ENCODE data around the gene MISP3. TPM values are rescaled to one million over a fixed set of nuclear protein-coding genes. Genes with fewer than 3 reads are reported as not detected.

Gene MISP3
- total and polyA plus RNA-seq, 9 of the 15 experiments (the other 6 are each of a cell fraction or from before 2014, with no cell fraction given): 0.25 to 5.6 (median 1.6) TPM

DNA sequence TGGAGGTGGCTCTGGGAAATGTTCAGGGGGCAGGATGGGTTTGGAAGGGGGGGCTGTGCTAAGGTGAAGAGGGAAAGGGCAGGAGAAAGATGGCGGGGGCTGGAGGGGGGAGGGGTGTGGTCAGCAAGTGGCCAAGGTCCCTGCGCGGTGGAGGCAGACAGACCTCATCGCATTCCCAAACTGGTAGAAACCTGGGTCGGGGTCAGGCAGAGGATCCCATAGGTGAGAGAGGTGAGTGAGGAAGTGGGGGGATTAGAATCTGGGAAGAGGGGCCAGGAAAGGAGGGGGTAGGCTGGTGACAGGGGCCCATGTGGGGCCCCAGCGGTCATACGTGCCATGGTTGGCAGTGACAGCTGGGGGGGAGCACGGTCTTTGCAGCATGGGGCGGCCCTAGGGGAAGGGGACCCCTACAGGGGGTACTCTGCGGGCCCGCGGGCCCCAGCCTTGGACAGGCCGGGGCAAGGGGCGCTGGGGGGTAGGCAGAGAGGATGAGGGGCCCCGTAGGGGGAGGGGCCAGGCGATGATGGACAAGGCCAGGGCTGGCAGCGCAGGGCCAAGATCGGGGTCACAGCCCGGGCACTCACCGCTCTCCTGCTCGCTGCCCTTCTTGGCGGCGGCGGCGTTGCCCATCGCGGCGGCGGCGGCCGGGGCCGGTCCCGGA, 44.5 kb downstream of the MISP3 start (continued):
- TF ChIP-seq, protein P1, sequence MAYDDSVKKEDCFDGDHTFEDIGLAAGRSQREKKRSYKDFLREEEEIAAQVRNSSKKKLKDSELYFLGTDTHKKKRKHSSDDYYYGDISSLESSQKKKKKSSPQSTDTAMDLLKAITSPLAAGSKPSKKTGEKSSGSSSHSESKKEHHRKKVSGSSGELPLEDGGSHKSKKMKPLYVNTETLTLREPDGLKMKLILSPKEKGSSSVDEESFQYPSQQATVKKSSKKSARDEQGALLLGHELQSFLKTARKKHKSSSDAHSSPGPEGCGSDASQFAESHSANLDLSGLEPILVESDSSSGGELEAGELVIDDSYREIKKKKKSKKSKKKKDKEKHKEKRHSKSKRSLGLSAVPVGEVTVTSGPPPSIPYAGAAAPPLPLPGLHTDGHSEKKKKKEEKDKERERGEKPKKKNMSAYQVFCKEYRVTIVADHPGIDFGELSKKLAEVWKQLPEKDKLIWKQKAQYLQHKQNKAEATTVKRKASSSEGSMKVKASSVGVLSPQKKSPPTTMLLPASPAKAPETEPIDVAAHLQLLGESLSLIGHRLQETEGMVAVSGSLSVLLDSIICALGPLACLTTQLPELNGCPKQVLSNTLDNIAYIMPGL (CRISPR knock-in tag; IDR thresholded peaks at IDR 0.05): no peak
- TF ChIP-seq ZBTB7A (IDR thresholded peaks at IDR 0.05; ENCODE audit: borderline replicate concordance, control insufficient read depth, low read depth, low read length) (peak; percentile 25; the same call in 1 of the 2 replicates), CREB3L1 (IDR thresholded peaks at IDR 0.05; ENCODE audit: borderline replicate concordance, low read depth) (no peak), FOXA1 (IDR thresholded peaks at IDR 0.05; ENCODE audit: borderline replicate concordance) (no peak), USF1 (CRISPR knock-in tag; IDR thresholded peaks at IDR 0.05) (no peak), E2F4 (CRISPR knock-in tag; IDR thresholded peaks at IDR 0.05; ENCODE audit: low read depth) (no peak), TGIF2 (CRISPR knock-in tag; IDR thresholded peaks at IDR 0.05) (peak; percentile 74; the same call in 1 of the 2 replicates), ZFPM2 (CRISPR knock-in tag; IDR thresholded peaks at IDR 0.05) (no peak), EGR1 (conservative IDR thresholded peaks at IDR 0.05) (no peak), TAF15 (IDR thresholded peaks at IDR 0.05; ENCODE audit: low read depth, low read length) (no peak), MTA2 (IDR thresholded peaks at IDR 0.05; ENCODE audit: low read depth) (no peak), FOXA3 (CRISPR knock-in tag; conservative IDR thresholded peaks at IDR 0.05 in 1 of 2, IDR thresholded peaks at IDR 0.05 in 1 of 2) (no peak), SIN3A (IDR thresholded peaks at IDR 0.05; ENCODE audit: borderline replicate concordance in 2 of 2, control insufficient read depth in 1 of 2, low read depth in 2 of 2, low read length in 2 of 2) (0 out of 4 replicates have a peak, but pooled peaks have one; percentile 15 to 38)
- TF ChIP-seq, protein P2, sequence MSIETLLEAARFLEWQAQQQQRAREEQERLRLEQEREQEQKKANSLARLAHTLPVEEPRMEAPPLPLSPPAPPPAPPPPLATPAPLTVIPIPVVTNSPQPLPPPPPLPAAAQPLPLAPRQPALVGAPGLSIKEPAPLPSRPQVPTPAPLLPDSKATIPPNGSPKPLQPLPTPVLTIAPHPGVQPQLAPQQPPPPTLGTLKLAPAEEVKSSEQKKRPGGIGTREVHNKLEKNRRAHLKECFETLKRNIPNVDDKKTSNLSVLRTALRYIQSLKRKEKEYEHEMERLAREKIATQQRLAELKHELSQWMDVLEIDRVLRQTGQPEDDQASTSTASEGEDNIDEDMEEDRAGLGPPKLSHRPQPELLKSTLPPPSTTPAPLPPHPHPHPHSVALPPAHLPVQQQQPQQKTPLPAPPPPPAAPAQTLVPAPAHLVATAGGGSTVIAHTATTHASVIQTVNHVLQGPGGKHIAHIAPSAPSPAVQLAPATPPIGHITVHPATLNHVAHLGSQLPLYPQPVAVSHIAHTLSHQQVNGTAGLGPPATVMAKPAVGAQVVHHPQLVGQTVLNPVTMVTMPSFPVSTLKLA (conservative IDR thresholded peaks at IDR 0.05): peak; percentile 38 to 51; a peak in 2 of 4 replicates
- TF ChIP-seq, protein P3, sequence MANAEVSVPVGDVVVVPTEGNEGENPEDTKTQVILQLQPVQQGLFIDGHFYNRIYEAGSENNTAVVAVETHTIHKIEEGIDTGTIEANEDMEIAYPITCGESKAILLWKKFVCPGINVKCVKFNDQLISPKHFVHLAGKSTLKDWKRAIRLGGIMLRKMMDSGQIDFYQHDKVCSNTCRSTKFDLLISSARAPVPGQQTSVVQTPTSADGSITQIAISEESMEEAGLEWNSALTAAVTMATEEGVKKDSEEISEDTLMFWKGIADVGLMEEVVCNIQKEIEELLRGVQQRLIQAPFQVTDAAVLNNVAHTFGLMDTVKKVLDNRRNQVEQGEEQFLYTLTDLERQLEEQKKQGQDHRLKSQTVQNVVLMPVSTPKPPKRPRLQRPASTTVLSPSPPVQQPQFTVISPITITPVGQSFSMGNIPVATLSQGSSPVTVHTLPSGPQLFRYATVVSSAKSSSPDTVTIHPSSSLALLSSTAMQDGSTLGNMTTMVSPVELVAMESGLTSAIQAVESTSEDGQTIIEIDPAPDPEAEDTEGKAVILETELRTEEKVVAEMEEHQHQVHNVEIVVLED (CRISPR knock-in tag; IDR thresholded peaks at IDR 0.05): no peak
